Measurements from ENCODE around the gene ADGRG1.

The ADGRG1 gene

GRCh38 chr16:57676553-57677085 lies 48.2 kb downstream of the ADGRG1 start (continued):
- TF ChIP-seq ZNF426 (tag by site-specific recombination; IDR thresholded peaks at IDR 0.05) (no peak), PRDM1 (tag by site-specific recombination; IDR thresholded peaks at IDR 0.05) (peak; percentile 74)

- ChIA-PET POLR2A (no interaction called here), CTCF (interaction anchor here (1.5 kb wide), 1 partner anchor 29 kb away, joined by 5 read pairs; no protein-coding TSS in a partner anchor)
- TF ChIP-seq ZIC2 (tag by site-specific recombination; IDR thresholded peaks at IDR 0.05) (0 out of 2 replicates have a peak, but pooled peaks have one; percentile 16), SCRT2 (tag by site-specific recombination; IDR thresholded peaks at IDR 0.05) (no peak; the same call in 1 of the 2 replicates)
- Histone ChIP-seq H3K4me3 (ENCODE audit: low read depth, low read length) (no peak overlapping the region), H3K4me1 (ENCODE audit: control insufficient read depth, insufficient read depth, low read length) (no peaks in the 10 kb centered on the region), H3K27ac (ENCODE audit: extremely low read depth, low read depth, low read length) (no peak overlapping the region), H3K9me3 (ENCODE audit: control insufficient read depth, insufficient read depth, low read depth, low read length) (no peaks in the 10 kb centered on the region), H3K36me3 (ENCODE audit: control insufficient read depth in 2 of 2, insufficient read depth in 1 of 2, low read length in 2 of 2) (no peaks in the 10 kb centered on the region)
These were observed 49.4 kb downstream of the ADGRG1 start for GRCh38 chr16:57677622-57678369.

- POLR2A ChIA-PET, result no interaction called here
- no peaks in the 10 kb centered on the region for H3K36me3 ChIP-seq (ENCODE audit: control insufficient read depth in 2 of 2, insufficient read depth in 1 of 2, low read length in 2 of 2)
- H3K4me1 ChIP-seq (ENCODE audit: control insufficient read depth, insufficient read depth, low read length), result no peaks in the 10 kb centered on the region
- H3K9me3 ChIP-seq (ENCODE audit: control insufficient read depth, insufficient read depth, low read depth, low read length), result no peaks in the 10 kb centered on the region
- H3K4me3 ChIP-seq (ENCODE audit: low read depth, low read length), result no peak overlapping the region
- TF ChIP-seq ZNF747 (tag by site-specific recombination; IDR thresholded peaks at IDR 0.05) (no peak), TRIM28 (IDR thresholded peaks at IDR 0.05; ENCODE audit: borderline replicate concordance, low read length) (no peak), PRDM1 (tag by site-specific recombination; IDR thresholded peaks at IDR 0.05) (no peak), ZFP37 (tag by site-specific recombination; IDR thresholded peaks at IDR 0.05) (no peak), SP2 (tag by site-specific recombination; IDR thresholded peaks at IDR 0.05) (no peak), ZNF558 (tag by site-specific recombination; IDR thresholded peaks at IDR 0.05) (no peak), ZNF830 (tag by site-specific recombination; IDR thresholded peaks at IDR 0.05; ENCODE audit: low read depth) (no peak), BCL6B (tag by site-specific recombination; IDR thresholded peaks at IDR 0.05) (no peak), ZNF292 (tag by site-specific recombination; IDR thresholded peaks at IDR 0.05; ENCODE audit: borderline replicate concordance, low read depth) (no peak), ZNF112 (tag by site-specific recombination; IDR thresholded peaks at IDR 0.05) (no peak), ZNF223 (tag by site-specific recombination; IDR thresholded peaks at IDR 0.05) (no peak)
- CTCF ChIA-PET, result no interaction called here
- H3K27ac ChIP-seq (ENCODE audit: extremely low read depth, low read depth, low read length), result no peak overlapping the region
These were observed 50.6 kb downstream of the ADGRG1 start for GRCh38 chr16:57679016-57679415.

GRCh38 chr16:57679767-57680482 lies 51.5 kb downstream of the ADGRG1 start:
- TF ChIP-seq ZNF398 (tag by site-specific recombination; IDR thresholded peaks at IDR 0.05), result no peak
- no peak overlapping the region for H3K4me3 ChIP-seq (ENCODE audit: low read depth, low read length)
- no peaks in the 10 kb centered on the region for H3K9me3 ChIP-seq (ENCODE audit: control insufficient read depth, insufficient read depth, low read depth, low read length)
- H3K27ac ChIP-seq (ENCODE audit: extremely low read depth, low read depth, low read length), result no peak overlapping the region
- ChIA-PET CTCF (no interaction called here), POLR2A (no interaction called here)
- H3K36me3 ChIP-seq (ENCODE audit: control insufficient read depth in 2 of 2, insufficient read depth in 1 of 2, low read length in 2 of 2), result no peaks in the 10 kb centered on the region
- H3K4me1 ChIP-seq (ENCODE audit: control insufficient read depth, insufficient read depth, low read length), result no peaks in the 10 kb centered on the region
